ENCODE measurements around the gene NF1.
"Not testable (repeated sequence)": the region's sequence is repeated elsewhere in the genome, so short reads cannot be mapped to it uniquely, and the experiment has no call there.

Gene NF1

DNA sequence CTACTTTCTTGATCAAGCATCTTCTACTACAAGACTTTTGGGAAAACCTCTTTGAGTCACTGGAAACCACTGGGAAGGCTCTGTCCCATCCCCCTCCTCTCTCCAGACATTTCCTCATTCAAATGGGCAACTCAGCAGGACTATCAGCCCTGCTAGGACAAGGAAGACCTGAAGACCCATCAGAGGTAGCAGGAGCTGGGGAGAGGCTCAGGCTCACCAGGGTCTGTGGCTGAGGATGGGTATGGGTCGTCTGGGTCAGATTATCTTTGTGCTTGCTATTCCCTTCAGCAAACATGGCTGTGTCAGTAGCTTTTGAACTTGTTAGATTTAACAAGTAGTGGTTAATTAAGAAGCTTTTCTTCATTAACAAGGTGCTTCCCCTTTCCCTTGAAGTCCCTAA lies 15.0 kb upstream of the NF1 start:
- no peak for DNase-seq

DNA sequence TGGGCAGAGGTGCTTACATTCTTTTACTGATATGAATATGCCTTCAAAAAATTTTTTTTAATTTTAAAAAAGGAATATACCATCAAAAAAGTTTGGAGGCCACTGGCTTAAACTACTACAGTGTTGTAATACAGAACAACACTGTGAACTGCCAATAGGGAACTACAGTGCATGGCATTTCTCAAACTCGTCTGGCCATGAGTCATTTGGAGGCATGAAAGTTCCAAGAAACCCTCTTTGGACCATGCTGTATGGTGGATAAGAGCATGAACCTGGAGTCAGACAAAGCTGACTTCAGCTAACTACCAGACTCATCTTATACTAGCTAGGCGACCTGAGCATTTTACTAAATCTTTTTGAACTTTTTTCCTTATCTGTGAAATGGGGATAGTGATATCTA lies 9.2 kb upstream of the NF1 start:
- no peak for DNase-seq

DNA sequence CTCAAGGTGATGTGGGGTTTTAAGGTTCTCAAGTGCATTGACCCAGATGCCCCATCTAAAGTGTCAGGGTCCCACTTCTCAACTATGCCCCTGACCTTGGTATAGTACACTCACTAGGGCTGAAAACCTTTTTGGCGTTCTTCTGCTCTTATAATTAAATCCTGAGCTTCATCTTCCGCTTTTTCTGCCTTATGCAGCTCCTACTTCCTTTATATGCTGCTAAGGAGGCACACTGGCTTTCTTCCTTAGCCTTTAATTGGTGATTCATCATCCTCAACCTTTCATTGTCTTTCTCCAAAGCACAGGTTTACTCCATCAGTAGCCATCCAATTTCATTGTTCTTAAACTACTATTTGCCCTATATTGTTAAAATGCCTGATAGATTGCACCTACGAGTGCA lies 5.3 kb upstream of the NF1 start:
- DNase-seq: no peak

DNA sequence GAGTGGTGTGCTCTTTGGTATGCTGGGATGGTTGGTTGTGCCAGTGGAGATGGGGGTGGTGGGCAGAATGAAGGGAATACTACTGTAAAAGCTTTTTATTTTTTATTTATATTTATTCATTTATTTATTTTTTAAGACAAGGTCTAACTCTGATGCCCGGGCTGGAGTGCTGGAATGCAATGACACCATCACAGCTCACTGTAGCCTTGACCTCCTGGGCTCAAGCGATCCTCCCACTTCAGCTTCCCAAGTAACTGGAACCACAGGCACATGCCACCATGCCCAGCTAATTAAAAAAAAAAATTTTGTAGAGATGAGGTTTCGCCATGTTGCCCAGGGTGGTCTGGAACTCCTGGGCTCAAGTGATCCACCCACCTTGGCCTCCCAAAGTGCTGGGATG lies 4.1 kb upstream of the NF1 start:
- not testable (repeated sequence) for DNase-seq

DNA sequence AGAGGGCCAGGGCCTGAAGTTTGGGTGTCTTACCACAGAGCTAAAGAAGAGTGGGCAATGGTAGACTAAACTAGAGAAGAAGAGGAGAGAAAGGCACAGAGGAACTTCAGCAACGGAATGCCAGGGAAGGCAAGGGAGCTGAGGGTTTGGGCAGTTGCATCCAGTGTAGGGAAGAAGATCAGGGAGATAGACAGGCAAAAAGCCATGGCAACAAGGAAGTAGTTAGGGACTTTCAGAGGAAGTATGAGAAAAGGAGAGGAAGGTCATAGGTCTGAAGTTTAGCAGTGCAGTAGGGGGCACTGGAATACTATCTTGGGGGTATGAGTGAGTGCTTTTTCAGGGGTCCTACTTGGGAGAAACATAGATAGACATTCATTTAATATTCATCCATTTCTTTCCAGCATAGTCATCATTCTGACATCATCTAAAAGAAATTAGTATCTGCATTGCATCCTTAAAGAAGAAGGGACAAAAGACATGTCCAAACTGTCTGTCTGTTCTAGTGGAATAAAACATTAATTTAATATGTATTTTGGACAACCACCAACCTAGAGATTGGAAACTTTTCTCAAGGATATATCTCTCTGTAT lies 2.2 kb upstream of the NF1 start:
- DNase-seq: no peak

DNA sequence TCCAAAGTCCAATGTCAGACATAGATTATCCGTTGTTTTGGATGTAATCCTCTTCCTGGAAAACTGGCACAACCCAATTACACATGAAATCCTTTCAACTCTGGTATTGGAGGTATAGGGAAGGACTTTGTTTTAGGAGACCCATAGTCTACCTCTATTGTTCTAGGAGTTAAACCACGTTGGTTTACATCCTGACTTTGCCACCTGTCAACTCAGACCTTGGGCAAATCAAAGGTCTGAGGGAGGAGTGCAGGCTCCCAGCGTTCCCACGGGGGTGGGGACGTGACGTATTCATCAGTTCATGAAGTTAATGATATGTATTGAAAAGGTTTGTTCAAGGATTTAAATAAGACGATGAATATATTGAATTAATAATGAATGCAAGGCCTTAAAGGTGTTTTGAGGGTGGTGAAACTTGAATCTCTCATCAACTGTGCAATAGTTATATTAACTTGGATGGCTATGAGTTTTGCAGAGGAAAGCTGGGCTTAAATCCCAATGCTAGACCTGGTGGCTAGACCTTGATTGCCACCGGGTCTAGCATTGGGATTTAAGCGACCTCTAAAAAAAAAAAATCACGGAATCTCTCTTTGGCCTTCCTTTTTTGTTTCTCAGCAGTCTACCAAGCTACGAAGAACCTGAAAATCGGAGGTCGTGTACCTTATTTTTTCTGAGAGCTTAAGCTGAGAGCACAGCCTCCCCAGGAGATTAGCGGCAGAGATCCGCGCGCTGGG lies 744 bp upstream of the NF1 start:
- no peak for DNase-seq

DNA sequence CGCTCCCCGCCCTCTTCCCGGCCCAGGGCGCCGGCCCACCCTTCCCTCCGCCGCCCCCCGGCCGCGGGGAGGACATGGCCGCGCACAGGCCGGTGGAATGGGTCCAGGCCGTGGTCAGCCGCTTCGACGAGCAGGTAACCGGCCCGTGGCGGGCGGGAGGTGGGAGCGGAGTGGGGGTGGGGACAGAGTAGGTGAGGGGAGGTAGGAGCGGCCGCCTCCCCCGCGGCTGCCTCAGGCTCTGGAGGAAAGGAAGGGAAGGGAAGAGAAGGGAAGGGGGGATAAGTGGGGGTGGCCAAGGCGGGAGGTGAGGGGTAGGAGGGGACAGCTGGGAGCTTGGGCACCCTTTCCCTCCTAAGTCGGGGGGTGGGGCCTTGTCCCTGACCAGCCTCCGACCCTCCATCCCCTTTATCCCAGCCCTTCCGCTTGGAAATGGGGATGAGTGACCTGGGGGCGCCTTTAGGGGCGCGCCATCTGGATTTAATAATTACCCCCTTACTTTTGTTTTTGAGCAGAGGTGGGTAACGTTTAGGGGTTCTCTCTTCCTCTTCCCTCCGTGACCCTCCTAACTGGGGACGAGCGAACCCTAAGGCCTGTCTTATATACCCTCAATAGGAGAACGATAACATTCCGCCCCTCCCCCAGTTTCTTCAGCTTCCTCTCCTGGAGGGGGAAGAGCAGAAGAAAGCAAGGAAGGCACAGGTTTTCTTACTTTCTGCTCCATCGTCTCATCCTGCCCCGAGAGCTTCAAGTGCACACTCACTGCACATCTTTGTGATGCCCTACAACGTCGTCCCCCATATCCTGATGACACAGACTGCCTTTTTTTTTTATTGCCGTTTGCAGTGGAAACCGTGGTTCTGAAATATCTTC lies 694 bp downstream of the NF1 start:
- no peak for DNase-seq

DNA sequence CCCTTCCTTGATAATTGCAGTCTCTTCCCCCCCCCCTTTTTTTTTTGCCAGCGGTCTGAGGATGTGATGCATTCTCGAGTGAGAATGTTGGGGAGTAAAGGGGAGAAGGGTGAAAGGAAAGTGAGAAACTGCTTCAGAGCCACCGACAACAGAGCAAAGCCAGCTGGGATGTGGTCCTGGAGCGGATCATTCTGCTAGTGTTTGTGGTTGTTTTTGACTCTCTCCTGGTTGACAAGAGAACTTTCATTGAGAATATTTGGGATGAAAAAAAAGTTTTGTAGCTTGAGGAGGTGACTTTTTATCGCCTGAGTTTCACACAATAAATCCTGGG lies 1.3 kb downstream of the NF1 start:
- no peak for DNase-seq

DNA sequence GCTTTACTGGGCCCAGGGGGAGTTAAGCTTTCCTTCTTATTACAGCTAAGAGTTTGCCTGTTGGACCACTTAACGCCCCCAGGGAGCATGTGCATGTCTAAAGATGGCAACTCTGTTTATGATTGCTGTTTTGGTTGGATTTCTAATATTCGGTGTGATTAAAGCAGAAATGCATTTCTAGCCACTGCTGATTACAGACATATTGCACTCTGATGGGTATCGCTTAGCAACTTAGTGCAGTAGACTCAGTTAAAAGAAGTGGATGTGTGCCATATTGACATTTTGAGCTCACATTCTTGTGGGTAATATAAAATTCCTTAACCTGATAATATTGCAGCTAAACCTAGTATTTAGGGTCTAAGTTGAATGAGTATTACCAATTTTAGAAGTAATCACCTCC lies 4.2 kb downstream of the NF1 start:
- DNase-seq: no peak

DNA sequence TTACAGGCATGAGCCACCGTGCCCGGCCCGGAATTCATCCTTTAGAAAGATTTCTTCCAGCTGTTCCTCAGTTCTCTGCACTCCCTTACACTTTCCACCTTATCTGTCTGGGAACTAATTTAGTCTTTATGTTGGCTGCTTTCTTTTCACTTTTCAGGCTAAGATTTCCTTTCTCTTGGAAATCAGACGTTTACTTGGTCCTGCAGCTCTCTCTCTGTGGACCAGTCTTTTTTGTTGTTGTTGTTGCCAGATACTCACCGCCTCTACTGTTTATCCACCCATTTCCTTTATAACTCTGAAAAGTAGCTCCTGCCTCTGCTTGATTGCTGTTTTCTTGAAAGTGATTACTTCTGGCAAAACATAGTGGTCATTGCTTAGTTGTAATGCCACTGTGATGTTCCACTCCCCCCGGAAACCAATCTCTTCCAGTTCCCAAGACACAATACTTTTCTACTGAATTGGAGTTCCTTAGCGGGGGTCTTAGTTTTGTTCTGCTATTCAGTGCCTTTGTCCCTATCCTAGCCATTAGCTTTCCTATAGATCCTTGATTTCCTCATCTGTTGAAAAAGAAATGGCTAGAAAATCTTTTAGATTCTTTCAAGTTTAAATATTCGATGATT lies 6.2 kb downstream of the NF1 start:
- no peak for DNase-seq

DNA sequence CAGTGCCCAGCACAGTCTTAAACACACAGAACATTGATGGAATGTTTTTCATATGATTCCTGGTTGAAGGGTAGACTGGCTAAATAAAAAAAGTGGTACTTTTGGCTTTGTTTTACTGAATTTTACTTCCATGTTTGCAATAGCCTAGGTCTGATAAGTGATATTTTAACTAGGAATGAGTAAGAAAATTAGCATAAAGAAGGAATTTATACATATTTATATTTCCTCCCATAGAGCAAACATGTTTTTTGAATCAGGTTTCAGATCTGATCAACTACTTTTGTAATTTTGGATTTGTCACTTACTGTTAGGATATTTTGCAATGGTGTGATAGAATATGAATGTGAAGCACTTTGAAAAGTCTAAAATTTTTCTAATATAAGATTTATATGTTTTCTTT lies 7.2 kb downstream of the NF1 start:
- no peak for DNase-seq

DNA sequence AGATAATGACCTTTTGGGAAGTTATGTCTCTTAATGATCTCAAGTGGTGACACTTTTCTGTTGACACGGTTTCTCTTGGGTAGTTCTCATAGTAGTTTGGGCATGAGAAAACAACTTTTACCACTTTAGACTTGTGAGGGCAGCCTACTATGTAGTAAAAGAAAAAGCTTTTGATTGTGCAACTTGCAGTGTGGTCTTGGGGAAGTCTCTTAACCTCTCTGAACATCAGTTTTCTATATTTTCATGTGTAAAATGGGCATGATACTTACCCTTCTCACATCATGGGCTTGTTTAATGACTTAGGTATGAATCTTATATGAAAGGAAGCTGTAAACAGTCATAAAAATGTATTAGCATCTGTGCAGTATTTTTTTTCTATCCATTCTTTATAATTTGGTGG lies 11.2 kb downstream of the NF1 start:
- no peak for DNase-seq

DNA sequence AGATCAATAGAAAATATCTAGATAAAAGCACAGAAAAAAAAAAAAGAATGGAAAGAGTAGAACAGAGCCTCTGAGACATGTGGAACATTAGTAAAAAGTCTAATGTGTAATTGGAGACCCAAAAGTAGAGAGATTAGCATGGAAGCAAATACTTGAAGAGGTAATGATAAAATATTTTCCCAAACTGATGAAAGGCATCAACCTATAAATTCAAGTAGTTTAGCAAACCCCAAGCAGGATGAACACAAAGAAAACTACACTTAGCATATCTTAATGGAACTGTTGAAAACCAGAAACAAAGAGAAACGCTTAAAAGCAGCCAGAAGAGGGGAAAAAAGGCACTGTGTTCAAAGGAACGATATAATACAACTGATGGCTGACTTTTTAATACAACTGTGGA lies 16.4 kb downstream of the NF1 start:
- no peak for DNase-seq

DNA sequence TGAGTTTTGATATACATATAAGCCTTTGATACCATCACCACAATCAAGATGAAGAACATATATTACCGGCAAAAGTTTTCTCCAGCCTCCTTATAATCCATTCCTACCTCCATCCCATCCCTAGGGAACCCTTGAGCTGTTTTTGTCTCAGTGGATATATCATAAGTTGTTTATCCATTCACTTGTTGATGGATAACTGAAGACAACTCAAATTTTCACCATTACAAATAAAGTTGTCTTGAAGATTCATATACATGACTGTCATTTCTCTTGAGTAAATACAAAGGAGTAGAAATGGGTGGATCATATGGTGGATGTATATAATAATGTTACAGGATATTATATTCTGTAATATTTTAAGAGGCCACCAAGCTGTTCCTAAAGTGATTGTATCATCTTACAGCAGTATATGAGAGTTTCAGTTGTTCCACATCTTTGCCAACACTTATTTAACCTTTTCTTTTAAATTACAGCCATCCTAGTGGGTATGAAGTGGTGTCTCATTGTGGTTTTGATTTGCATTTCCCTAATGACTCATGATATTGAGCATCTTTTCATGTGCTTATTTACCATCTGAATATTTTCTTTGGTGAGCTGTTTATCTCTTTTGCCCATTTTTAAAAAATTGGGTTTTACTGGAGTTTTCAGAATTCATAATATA lies 17.4 kb downstream of the NF1 start:
- no peak for DNase-seq

DNA sequence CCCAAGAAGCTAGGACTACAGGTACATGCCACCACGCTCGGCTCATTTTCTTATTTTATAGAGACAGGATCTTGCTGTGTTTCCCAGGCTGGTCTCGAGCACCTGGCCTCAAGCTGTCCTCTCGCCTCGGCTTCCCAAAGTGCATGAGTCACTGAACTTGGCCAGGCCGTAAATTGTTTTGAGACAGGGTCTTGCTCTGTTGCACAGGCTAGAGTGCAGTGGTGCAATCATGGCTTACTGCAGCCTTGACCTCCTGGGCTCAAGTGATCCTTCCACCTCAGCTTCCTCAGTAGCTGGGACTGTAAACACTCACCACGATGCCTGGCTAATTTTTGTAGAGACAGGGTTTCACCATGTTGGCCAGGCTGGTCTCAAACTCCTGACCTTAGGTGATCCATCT lies 18.6 kb downstream of the NF1 start:
- DNase-seq: not testable (repeated sequence)

DNA sequence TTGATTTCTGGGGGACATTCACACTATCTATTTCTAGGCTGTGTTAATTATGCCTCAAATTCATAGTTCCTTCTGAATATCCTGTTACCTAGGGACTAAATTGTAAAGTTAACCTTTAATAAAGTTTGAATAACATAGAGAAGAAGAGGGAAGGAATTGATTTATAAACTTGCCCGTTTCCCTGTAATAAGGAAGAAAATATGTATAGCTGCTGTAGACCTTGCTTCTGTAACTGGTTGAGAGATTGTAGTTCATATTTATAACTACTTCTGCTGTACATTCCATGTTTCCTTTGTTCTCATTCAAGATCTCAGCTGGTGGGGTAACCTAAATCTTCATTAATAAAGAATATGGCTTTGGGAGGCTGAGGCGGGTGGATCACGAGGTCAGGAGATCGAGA lies 19.2 kb downstream of the NF1 start:
- no peak for DNase-seq

DNA sequence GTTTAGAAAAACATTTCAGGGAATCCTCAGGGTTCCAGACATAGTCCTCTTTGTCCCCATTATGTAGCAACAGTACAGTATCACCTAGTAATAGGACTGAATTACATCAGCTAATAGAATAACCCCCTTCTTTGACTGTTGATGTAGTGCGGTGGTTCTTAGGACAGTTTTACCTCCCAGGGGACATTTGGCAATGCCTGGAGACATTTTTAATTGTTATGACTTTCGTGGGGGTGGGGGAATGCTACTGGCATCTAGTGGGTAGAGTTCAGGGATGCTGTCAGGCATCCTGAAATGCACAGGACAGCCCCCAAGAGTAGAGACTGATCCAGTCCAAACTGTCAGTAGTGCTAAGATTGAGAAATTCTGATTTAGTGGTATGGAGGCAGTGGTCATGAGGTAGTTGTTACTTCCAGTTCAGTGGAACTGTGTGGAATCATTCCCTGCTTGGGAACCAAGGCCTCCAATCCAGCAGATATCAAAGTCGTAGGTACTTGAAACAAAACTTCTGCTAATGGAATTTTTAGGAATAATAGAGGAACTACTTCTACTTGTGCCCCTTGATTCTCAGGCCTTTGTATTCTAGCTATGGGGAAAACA lies 20.3 kb downstream of the NF1 start:
- no peak for DNase-seq

DNA sequence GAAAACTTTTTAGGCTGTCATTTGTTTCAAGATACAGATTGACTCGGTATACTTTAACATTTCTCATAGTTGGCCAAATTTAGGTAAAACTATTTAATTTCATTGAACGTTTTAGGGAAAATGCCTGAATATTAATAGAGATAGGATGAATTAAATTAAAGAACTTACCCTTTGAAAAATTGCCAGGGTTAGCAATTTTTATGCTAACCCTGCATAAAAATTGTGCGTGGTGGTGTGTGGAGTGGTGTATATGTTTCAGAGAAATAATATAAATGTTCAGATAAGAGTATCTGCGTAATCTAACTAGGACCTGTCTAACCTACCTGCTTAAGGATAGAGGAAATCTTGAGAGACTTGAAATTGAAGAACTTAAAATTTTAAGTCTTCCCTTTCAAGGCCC lies 21.4 kb downstream of the NF1 start:
- DNase-seq: no peak

DNA sequence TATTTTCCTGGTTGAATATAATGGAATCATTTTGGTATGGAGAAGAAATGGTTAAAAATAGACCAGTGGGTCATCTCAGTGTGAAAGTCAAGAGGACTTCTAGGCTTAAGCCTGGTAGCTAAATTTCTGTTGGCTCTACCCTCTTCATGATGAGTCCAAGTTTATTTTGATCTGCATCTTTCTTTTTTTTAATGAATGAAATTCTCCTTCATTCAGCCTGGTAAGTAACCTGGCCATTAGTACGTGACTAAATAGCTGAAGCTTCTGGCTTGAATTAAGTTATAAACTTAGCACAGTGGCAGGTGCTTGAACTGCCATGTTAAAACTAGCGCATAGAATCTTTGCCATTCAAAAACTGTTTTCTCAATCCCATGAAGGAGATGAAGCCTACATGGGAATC lies 28.0 kb downstream of the NF1 start:
- DNase-seq: no peak

DNA sequence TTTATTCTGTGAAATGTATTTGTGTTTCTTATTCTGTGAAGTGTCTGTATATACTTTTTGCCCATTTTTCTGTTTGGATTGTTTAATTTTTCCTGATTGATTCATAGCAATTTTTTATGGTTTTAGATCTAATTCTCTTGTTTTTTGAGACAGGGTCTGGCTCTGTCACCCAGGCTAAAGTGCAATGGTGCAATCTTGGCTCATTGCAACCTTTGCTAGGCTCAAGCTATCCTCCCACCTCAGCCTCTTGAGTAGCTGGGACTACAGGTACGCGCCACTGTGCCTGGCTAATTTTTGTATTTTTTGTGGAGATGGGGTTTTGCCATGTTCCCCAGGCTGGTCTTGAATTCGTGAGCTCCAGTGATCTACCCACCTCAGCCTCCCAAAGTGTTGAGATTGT lies 31.5 kb downstream of the NF1 start:
- no peak for DNase-seq

DNA sequence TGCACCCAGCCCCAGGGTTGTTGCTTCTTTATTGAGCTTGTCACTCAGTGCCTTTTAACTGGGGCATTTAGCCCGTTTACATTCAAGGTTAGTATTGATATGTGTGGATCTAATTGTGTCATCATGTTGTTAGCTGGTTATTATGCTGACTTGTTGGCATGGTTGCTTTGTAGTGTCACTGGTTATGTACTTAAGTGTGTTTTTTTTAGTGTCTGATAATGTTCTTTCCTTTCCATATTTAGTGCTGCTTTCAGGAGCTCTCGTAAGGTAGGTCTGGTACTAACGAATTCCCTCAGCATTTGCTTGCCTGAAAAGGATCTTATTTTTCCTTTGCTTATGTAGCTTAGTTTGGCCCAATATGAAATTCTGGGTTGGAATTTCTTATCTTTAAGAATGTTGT lies 33.5 kb downstream of the NF1 start:
- no peak for DNase-seq

DNA sequence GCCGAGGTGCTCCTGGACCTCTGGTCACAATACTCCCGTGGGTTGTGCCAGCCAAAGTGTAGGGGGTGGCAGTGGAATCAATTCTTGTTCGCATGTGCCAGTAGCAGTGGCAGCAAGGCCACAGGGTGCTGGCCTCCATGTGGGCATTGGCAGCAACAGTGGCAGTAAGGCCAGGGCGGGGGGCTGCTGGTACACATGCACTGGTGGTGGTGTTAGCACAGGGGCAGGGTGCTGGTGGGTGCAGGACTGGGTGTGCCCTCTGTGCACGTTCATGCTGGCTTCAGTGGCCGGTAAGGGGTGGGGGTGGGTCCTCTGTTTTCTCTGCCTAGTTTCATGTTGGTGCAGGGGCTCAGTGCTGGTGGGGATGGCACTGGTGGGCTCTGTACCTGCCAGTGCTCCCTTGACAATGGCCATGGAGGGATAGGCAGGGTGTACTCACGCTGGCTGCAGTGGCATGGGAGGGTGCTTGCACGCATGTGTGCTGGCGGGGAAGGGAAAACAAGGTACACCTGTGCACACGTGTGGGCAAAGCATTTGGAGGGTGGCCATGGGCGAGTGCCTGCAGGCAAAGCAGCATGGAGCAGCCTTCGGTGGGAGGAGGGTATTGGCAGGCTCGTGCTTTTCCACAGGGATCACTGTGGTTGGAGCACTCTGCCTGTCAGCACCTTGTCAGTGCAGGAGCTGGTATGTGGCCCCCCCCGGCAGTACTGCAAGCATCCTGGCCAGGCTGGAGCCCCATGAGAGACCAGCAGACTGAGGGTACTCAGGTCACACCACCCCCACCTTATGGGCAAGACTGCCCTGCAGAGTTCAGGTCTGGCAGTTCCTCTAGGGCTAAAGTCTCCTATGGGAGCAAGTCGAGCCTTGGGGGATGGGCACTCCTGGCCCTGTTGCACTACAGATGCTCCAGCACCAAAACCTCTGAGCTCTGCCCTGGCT lies 35.8 kb downstream of the NF1 start:
- DNase-seq: no peak
